GM12878 (cell line): ENCODE measurements around the gene MIEF1. TPM values are rescaled to one million over a fixed set of nuclear protein-coding genes. Genes with fewer than 3 reads are reported as not detected.

Experiments used
- ATAC-seq: fragments of 200-7000 bp; cut with Tn5 transposase; 3 replicates; pipeline ENCODE4 v1.9.1; 2020; ENCODE audit warnings: mild to moderate bottlenecking, moderate library complexity
- BruUV-seq: library from RNA; stranded (reverse); fragments of 400-500 nt; replicated peaks from 2 replicates; lab custom pipeline; 2021; lab: Mats Ljungman, UMichigan
- CTCF ChIA-PET: fragments of 300-600 bp; sonication (Branson Sonifier 250); formaldehyde crosslinking; extraction: SDS; loops from one replicate; lab custom pipeline; 2021; ENCODE audit warnings: inconsistent platforms; lab: Yijun Ruan, JAX
- POLR2A ChIA-PET: fragments of 350-600 bp; formaldehyde crosslinking; extraction: SDS; loops from one replicate; lab custom pipeline; 2021; ENCODE audit warnings: inconsistent platforms; lab: Charles Lee
- RAD21 ChIA-PET: fragments of 300-600 bp; sonication (Branson Sonifier 250); formaldehyde crosslinking; loops from one replicate; lab custom pipeline; 2023; ENCODE audit warnings: antibody characterized with exemption; ENCODE audit not compliant: unreplicated experiment; lab: Charles Lee
- SMC1A ChIA-PET: fragments of 300-600 bp; sonication (Branson Sonifier 250); formaldehyde crosslinking; loops from one replicate; lab custom pipeline; 2023; ENCODE audit not compliant: unreplicated experiment, uncharacterized antibody; lab: Charles Lee
- DNase-seq: peaks from one replicate; pipeline ENCODE4 v3.0.0-alpha.2; 2011; ENCODE audit warnings: low read depth, low spot score
- FAIRE-seq: peaks from 3 replicates; lab custom pipeline; 2011; peaks lifted over from hg19 to GRCh38; lab: Jason Lieb, UNC
- H2AFZ ChIP-seq: 2 replicates; pipeline ENCODE4 v1.6.0; 2011; ENCODE audit warnings: low read depth, low read length, control low read depth; ENCODE audit not compliant: control insufficient read depth
- H3K27ac ChIP-seq: 2 replicates; pipeline ENCODE4 v1.5.1; 2011; ENCODE audit warnings: control low read depth; ENCODE audit not compliant: control insufficient read depth, insufficient read depth
- H3K27me3 ChIP-seq, 2 experiments: replicated peaks in 1 of 2; 2 replicates each; pipeline versions ENCODE4 v1.6.0 to v1.6.1; 2011; ENCODE audit warnings: low read length in 1 of 2; ENCODE audit not compliant: control insufficient read depth in 2 of 2, insufficient read depth in 2 of 2
- H3K36me3 ChIP-seq, 2 experiments: 2 replicates each; pipeline ENCODE4 v1.5.1; 2011; ENCODE audit warnings: low read length in 1 of 2; ENCODE audit not compliant: control insufficient read depth in 2 of 2, insufficient read depth in 2 of 2
- H3K4me1 ChIP-seq: 2 replicates; pipeline ENCODE4 v1.6.1; 2011; ENCODE audit warnings: mild to moderate bottlenecking, low read length, moderate library complexity, mixed read lengths; ENCODE audit not compliant: control insufficient read depth, insufficient read depth
- H3K4me2 ChIP-seq: 2 replicates; pipeline ENCODE4 v1.6.0; 2011; ENCODE audit warnings: control low read depth; ENCODE audit not compliant: control insufficient read depth, insufficient read depth
- H3K4me3 ChIP-seq: fragments of 200-600 bp; sonication (generic); 2 replicates; pipeline ENCODE4 v1.5.1; 2016
- H3K79me2 ChIP-seq: 2 replicates; pipeline ENCODE4 v1.6.0; 2011; ENCODE audit warnings: low read length; ENCODE audit not compliant: control insufficient read depth, insufficient read depth
- H3K9ac ChIP-seq: 2 replicates; pipeline ENCODE4 v1.8.0; 2011; ENCODE audit warnings: low read length, control low read depth, mixed read lengths; ENCODE audit not compliant: control insufficient read depth, insufficient read depth
- H3K9me3 ChIP-seq: replicated peaks from 3 replicates; pipeline ENCODE4 v1.5.1; 2011; ENCODE audit warnings: mild to moderate bottlenecking, low read length; ENCODE audit not compliant: control insufficient read depth, insufficient read depth
- H4K20me1 ChIP-seq: 2 replicates; pipeline ENCODE4 v1.6.0; 2011; ENCODE audit not compliant: control insufficient read depth, insufficient read depth
- NBN ChIP-seq: fragments of 450-650 bp; IDR thresholded peaks from 2 replicates; pipeline ENCODE4 v1.6.1; 2016
- POU2F2 ChIP-seq: IDR thresholded peaks from 3 replicates; pipeline ENCODE4 v1.6.1; 2011; ENCODE audit warnings: low read depth, mild to moderate bottlenecking, low read length, borderline replicate concordance
- SUPT20H ChIP-seq: IDR thresholded peaks from 2 replicates; pipeline ENCODE4 v1.6.1; 2011; ENCODE audit warnings: low read depth, mild to moderate bottlenecking, low read length, moderate library complexity, borderline replicate concordance; ENCODE audit not compliant: control insufficient read depth
- ZZZ3 ChIP-seq: IDR thresholded peaks from 2 replicates; pipeline ENCODE4 v1.6.1; 2011; ENCODE audit warnings: low read depth; ENCODE audit not compliant: control insufficient read depth, insufficient read length
- WGBS: methylation state at CpG from one replicate; pipeline ENCODE4 v1.1.6; 2016; ENCODE audit warnings: low lambda C conversion rate; ENCODE audit not compliant: insufficient replicate concordance, insufficient coverage; ENCODE audit errors: missing lambda C conversion rate; 5-methylcytosine and 5-hydroxymethylcytosine counted together
- in situ Hi-C: fragments of 300-500 bp; cut with MboI; formaldehyde crosslinking; loops from 9 replicates; pipeline ENCODE4 v1.14.3; 2018; ENCODE audit warnings: mixed read lengths
- intact Hi-C: fragments of 100-400 bp; cut with micrococcal nuclease; formaldehyde crosslinking; loops from one replicate; pipeline ENCODE4 v1.14.2; 2022; ENCODE audit not compliant: unreplicated experiment
- polyA plus RNA-seq, 11 experiments: library from polyadenylated mRNA; depleted of rRNA in 4 of 11; unstranded in 6 of 11; stranded (reverse) in 5 of 11; fragments of >200 nt; fragmentation: Nextera tagmentation in 4 of 11; fragmentation: Illumina TruSeq in 1 of 11; extraction: Ambion mirVana in 4 of 11; extraction: Trizol in 1 of 11; gene quantifications; 1 replicate in 1 of 11; 2 replicates in 10 of 11; pipeline versions ENCODE4 v1.2.1 to v1.2.3, GENCODE V29; 2011 to 2016; ENCODE audit warnings: inconsistent platforms in 2 of 11, missing spikeins in 2 of 11, low read depth in 1 of 11
- total RNA-seq, 4 experiments: library from RNA; depleted of rRNA in 3 of 4; stranded (reverse); fragments of >200 nt in 3 of 4; fragmentation: Illumina TruSeq in 1 of 4; extraction: Trizol in 1 of 4; gene quantifications; 2 replicates each; pipeline versions ENCODE4 v1.2.1 to v1.2.3, GENCODE V29; 2013 to 2021
- TF ChIP-seq, protein P1 (sequence below): IDR thresholded peaks from 2 replicates; pipeline ENCODE4 v1.6.1; 2012; ENCODE audit warnings: low read depth, low read length, improper control_type of control experiment

MIEF1 gene
- total and polyA plus RNA-seq, 10 of the 15 experiments (the other 5 are each of a cell fraction or from before 2014, with no cell fraction given): 12.4 to 52.3 (median 29.3) TPM

DNA sequence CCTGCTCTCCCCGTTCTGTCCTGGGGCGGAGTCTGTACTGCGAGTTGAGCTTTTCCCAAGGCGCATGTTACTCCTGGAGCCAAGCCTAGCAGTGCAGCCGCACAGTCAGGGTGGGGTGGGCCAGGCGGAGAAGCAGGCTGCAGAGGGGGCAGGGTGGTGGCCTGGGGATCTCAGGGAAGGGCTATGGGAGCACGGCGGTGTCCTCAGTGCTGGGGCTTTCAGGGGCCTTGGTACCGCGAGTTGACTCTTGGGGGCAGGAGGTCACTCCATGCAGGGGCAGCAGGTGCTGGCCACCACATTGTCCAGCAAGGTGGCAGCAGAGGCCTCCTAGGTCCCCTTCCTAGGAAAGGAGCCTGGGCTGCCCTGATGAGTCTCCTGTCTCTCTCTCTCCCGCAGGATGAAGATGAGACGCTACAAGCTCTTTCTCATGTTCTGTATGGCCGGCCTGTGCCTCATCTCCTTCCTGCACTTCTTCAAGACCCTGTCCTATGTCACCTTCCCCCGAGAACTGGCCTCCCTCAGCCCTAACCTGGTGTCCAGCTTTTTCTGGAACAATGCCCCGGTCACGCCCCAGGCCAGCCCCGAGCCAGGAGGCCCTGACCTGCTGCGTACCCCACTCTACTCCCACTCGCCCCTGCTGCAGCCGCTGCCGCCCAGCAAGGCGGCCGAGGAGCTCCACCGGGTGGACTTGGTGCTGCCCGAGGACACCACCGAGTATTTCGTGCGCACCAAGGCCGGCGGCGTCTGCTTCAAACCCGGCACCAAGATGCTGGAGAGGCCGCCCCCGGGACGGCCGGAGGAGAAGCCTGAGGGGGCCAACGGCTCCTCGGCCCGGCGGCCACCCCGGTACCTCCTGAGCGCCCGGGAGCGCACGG, 14.9 kb upstream of the MIEF1 start:
- Histone ChIP-seq H3K9me3 (no peaks in the 10 kb centered on the region), H3K4me3 (no peak overlapping the region), H4K20me1 (no peaks in the 10 kb centered on the region), H3K79me2 (peaks cover 2% of the 10 kb centered on the region; the same call in 1 of the 2 replicates), H3K9ac (no peak overlapping the region), H3K4me2 (no peak overlapping the region), H3K4me1 (peaks cover 7% of the 10 kb centered on the region; the same call in 1 of the 2 replicates), H3K27me3 (no peaks in the 10 kb centered on the region), H3K27ac (no peak overlapping the region), H2AFZ (no peak overlapping the region), H3K36me3 (peaks cover 3 to 27% of the 10 kb centered on the region in 2 experiments)
- FAIRE-seq (no peak), DNase-seq (no peak), ATAC-seq (no peak)
- in situ Hi-C loops (no loop called here), intact Hi-C loops (no loop called here)
- POLR2A ChIA-PET: no interaction called here
- RAD21 ChIA-PET: no interaction called here
- CTCF ChIA-PET: no interaction called here
- 94% methylated on average over 35 of the region's 45 CpGs for WGBS
- BruUV-seq: no TSS peak
- SMC1A ChIA-PET: no interaction called here
- TF ChIP-seq, protein P1, sequence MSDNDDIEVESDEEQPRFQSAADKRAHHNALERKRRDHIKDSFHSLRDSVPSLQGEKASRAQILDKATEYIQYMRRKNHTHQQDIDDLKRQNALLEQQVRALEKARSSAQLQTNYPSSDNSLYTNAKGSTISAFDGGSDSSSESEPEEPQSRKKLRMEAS: no peak
- no peak for TF ChIP-seq NBN
- TF ChIP-seq SUPT20H: no peak
- no peak for TF ChIP-seq POU2F2
- no peak for TF ChIP-seq ZZZ3
